ENCODE data around the gene MAEA.
"Not testable (repeated sequence)": the region's sequence is repeated elsewhere in the genome, so short reads cannot be mapped to it uniquely, and the experiment has no call there.

Gene MAEA

GRCh38 chr4:1285151-1285789 is 4.4 kb upstream of the MAEA start:
- no peak for DNase-seq

- no peak for DNase-seq
Observed at GRCh38 chr4:1285790-1286553, 3.7 kb upstream of the MAEA start.

GRCh38 chr4:1288786-1289185 is 905 bp upstream of the MAEA start:
- no peak for DNase-seq

GRCh38 chr4:1290165-1290977 is 680 bp downstream of the MAEA start:
- no peak for DNase-seq

- no peak for DNase-seq
Observed at GRCh38 chr4:1291091-1291490, 1.4 kb downstream of the MAEA start.

- no peak for DNase-seq
Observed at GRCh38 chr4:1291996-1292702, 2.5 kb downstream of the MAEA start.

- not testable (repeated sequence) for DNase-seq
Observed at GRCh38 chr4:1292703-1293011, 3.0 kb downstream of the MAEA start.

- DNase-seq: no peak
Observed at GRCh38 chr4:1293531-1293941, 3.8 kb downstream of the MAEA start.

GRCh38 chr4:1293991-1294390 is 4.3 kb downstream of the MAEA start:
- DNase-seq: no peak

- no peak for DNase-seq
Observed at GRCh38 chr4:1294424-1294823, 4.7 kb downstream of the MAEA start.

- no peak for DNase-seq
Observed at GRCh38 chr4:1294891-1295290, 5.2 kb downstream of the MAEA start.

GRCh38 chr4:1295405-1296055 is 5.8 kb downstream of the MAEA start:
- DNase-seq: no peak

GRCh38 chr4:1296324-1297022 is 6.8 kb downstream of the MAEA start:
- DNase-seq: no peak

GRCh38 chr4:1297023-1297395 is 7.3 kb downstream of the MAEA start:
- DNase-seq: no peak

- no peak for DNase-seq
Observed at GRCh38 chr4:1297456-1298325, 8.0 kb downstream of the MAEA start.

GRCh38 chr4:1298461-1298860 is 8.8 kb downstream of the MAEA start:
- no peak for DNase-seq

GRCh38 chr4:1299301-1299860 is 9.7 kb downstream of the MAEA start:
- DNase-seq: no peak

GRCh38 chr4:1300466-1301455 is 11.1 kb downstream of the MAEA start:
- no peak for DNase-seq

GRCh38 chr4:1302159-1302558 is 12.5 kb downstream of the MAEA start:
- DNase-seq: no peak
